Activated T-cell treated with anti-CD3 and anti-CD28 coated beads for 1 hour (primary cell): ENCODE measurements around the gene KCNJ18.
"Not testable (repeated sequence)": the region's sequence is repeated elsewhere in the genome, so short reads cannot be mapped to it uniquely, and the experiment has no call there.

Source experiments
- DNase-seq: peaks from one replicate; pipeline ENCODE4 v3.0.0-alpha.2; 2020; ENCODE audit warnings: low read depth

Gene KCNJ18

DNA sequence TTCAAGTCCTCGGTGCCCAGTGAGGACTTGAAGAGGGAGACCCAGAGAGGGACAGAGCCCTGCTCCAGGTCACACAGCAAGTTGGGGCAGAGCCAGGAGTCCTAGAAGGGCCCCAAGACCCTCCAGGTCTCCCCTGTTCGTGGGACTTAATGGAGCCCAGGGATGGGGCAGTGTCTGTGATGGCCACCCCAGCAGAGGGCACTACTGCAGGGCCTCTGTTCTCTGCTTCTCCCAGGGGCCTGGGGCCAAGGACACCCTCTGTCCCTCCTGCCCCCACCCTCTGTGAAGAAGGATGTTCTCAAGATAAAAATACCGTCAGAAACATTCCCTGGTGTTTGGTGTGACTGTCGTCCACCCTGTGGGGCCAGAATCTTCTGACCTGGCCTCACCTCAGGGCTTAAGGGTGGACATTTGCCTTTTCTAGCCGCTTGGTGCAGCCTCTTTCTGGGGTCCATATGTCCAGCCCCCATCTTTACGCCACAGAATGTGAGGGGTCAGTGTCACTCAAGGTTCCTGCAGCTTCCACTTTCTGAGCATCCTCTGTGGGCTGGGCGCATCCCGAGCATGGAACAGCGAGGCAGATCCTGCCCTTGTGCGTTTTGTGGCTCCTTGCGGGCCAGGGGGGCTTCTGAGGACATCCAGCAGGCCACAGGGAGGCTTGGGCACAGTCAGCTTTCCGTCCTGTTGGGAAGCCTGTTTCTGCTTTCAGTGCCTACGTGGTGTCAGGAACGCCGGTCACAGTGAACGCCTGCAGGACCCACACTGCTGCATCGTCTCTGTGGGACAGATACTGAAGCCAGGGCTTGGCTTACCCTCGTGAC, at the start of gene KCNJ18:
TSS of gene KCNJ18 (plus strand) at position 641 of the 821 bp plus-strand sequence. CDS start 10,264 bp downstream, outside the sequence.
- DNase-seq: not testable (repeated sequence)

DNA sequence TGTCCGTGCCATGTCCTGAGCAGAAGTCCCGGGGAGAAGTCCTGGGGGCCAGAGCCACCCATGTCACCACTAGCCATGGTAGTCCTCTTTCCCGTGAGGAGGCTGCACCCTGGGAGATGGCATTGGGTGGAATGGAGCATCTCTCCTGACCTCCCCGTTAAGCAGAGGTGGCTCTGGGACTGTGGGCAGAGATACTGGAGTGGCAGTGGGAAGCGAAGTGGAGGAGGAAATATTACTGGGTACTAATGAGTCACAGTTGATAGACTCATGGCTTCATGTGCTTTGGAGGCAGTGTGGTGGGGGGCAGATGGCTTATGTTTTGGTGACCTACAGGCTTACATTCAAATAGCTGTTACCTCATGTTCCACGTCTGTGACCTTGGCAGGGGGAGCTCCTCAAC, 44.2 kb upstream of the KCNJ18 start:
- not testable (repeated sequence) for DNase-seq

DNA sequence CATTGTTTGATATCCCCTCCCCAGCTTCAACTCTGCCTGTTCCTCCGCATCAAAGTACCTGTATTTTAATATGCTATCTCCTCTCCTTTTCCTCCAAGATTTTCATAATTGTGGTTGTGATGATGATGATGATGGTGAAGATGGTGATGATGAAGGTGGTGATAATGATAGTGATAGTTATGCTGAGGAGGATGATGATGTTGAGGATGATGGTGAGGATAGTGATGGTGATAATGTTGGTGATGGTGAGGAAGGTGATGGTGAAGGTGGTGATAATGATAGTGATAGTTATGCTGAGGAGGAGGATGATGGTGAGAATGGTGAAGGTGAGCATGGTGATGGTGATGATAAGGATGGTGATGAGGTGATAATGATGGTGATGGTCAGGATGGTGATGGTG, 42.3 kb upstream of the KCNJ18 start:
- not testable (repeated sequence) for DNase-seq

DNA sequence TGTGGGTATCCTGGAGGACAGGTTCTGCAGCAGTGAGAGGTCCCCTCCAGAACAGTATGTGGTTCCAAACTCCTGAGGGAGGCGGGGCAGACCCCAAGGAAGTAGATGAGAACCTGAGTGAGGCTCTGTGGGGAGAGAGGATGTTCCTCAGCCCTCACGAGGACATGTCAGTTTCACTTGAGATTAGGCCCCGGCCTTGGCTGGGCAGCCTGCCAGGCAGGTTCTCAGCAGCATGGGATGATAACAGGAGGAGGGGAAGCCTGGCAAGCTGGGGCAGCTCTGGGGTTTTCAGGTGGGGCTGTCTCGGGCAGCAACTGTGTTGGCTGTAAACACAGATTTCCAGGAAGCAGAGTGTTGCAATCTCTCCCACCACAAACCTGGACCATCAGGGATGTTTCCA, 40.3 kb upstream of the KCNJ18 start:
- DNase-seq: not testable (repeated sequence)

DNA sequence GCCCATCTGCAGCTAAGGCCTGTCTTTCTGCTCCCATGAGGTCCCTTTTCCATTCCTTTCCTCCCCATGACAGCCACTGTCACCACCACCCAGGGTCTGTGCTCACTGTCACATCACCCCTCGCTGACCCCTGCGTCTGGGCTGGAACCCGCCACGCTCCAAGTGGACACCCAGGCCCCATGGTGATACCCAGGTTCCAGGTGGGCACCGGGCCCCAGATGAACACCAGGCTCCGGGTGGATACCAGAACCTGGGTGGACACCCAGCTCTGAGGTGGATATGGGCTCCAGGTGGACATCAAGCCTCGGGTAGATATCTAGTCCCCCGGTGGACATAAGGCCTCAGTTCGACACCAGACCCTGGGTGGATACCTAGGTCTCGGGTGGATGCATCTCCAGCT, 39.1 kb upstream of the KCNJ18 start:
- DNase-seq: not testable (repeated sequence)

DNA sequence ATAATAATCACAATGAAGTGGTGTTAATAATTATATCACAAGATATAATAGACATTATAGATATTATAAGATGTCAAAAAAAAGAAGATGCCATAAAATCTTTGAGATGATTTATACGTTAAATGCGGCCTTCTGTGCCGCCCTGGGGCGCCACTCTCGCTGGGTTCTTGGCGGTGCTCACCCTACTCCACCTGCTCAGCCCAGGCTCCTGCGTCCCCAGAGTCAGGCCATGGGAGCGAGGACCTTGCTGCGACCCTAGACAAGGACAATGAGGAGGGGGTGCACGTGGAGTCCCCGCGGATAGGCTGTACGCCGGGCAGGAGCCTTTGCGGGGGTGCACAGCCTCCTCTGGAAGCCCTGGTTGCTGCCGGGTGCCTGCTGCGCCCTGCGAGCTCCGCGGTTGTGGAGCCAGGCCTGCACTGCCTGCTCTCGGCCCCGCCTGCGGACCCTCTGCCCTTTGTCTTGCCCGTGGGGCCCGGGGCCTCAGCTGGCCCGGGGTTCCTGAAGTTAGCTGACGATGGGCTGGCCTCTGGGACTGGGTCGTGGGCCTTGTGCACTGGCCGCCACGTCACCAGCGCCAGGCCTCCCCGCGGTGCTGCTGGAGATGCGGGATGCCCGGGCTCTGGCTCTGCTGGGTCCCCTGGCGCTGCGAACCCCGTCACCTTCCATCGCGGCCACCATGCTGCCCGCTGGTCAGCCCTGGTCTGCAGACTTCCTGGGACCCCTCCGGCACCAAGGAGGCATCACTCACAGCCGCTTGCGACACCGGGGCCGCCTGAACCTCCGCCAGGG, 35.6 kb upstream of the KCNJ18 start:
- DNase-seq: not testable (repeated sequence)

DNA sequence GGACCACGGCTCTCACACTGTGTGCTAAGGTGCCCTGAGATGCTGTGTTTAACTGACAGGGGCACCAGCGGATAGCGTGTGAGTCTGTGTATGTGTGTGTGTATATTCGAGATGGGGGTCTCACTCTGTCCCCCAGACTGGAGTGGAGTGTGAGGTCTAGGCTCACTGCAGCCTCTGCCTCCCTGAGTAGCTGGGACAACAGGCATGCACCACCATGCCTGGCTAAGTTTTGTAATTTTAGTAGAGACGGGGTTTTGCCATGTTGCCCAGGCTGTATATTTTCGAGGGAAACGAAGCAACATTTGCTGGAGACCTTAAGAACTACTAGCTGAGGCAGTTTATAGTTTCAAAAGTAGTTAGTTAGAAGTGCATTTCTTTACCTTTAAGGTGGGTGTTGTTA, 32.7 kb upstream of the KCNJ18 start:
- not testable (repeated sequence) for DNase-seq

DNA sequence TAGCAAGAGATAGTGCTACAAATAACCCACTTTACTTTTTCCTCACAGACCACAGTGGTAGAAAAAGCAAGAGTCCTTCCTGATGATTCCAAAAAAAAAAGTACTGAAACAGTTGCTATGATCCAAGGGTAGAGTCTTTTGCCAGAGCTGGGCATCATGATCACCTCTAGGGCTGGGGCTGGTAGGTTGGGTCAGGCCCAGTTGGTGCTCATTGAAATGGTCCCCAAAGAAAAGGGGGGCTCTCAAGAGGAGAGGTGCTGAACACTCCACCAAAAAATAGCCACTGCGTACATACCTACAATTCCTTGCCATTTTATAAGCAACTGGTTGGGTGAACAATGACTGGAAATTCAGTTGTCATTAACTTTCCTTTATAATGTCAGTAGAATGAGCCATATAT, 30.9 kb upstream of the KCNJ18 start:
- not testable (repeated sequence) for DNase-seq

DNA sequence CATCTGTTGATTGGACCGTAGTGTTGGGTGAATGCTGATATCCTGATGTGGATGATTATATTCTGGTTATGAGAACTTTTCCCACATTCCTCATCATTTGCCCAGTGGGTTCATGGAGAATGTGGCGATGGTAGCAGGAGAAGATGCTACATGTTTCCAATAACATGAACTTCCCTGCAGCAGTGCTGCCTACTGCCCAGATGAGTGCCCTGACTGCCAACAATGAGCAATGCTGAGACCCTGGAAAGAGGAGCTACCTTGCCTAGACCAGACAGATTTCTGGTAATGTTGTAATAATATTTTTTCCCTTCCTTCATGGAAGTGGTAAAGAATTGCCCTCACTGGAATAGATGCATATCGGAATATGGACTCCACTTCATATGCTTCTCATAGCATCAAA, 29.2 kb upstream of the KCNJ18 start:
- not testable (repeated sequence) for DNase-seq

DNA sequence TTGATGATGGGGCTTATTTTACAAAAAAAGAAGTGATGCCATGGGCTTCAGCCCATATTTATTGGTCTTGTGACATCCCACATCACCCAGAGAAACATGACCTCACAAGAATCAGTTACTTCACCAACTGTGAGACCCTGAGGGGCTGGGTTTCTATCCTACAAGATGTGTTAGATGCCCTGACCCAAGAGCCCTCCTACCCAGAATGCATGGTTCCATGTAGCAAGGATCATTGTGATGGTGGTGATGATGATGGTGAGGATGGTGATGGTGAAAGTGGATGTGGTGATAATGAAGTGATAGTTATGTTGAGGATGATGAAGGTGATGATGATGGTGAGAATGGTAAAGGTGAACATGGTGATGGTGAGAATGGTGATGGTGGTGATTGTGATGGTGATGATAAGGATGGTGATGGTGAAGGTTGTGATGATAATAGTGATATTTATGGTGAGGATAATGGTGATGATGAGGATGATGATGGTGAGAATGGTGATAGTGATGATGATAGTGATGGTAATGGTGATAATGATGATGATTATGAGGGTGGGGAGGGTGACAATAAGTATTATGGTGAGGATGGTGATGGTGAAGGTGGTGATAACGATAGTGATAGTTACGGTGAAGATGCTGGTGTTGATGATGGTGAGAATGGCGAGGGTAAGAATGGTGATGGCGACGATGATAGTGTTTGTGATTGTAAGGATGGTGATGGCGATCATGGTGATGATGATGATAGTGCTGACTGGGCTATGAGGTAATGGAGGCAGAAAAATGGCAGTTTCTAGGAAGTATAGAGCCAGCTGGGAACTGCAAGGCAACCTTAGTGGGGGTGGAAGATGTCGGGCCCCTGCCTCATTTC, 28.5 kb upstream of the KCNJ18 start:
- not testable (repeated sequence) for DNase-seq

DNA sequence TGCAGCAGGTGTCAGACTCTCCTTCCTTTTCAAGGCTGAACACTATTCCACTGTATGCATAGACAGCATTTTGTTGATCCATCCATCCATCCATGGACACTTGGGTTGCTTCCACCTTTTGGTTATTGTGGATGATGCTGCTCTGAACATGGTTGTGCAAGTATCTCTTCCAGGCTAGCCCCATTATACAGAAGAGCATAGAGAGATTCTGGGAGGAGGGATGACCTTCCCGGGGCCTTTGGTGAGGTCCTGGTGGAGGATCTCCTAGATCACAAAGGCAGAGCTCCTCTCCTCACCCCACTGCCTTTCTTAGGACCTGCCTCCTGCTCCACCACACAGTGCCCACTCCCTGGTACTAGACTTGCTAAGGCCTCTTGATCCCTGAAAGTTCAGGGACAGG, 27.2 kb upstream of the KCNJ18 start:
- not testable (repeated sequence) for DNase-seq

DNA sequence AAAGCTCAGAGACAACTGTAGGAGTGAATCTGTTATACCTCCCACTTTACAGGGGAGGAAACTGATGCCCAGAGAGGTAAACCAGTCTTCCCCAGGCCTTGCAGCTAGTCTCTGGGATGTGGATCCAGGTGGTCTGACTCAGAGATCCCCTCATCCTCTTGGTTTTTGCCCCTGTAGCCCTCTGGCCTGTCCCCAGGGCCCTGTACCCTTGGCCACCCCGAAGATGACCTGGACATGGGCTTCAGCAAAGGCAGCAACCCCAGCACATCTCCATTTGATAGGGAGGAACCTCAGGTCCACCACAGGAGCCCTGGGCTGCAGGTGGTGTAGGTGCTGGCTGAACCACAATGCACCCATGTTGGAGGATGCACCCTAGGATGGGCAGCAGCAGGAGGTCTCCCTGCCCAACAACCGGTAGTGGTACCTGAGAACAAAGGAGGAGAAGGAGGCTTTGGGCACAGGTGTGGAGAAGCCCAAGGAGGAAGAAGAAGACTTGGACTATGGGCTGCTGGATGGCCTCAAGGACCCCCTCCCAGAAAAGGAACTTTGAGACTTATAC, 26.3 kb upstream of the KCNJ18 start:
- DNase-seq: not testable (repeated sequence)

DNA sequence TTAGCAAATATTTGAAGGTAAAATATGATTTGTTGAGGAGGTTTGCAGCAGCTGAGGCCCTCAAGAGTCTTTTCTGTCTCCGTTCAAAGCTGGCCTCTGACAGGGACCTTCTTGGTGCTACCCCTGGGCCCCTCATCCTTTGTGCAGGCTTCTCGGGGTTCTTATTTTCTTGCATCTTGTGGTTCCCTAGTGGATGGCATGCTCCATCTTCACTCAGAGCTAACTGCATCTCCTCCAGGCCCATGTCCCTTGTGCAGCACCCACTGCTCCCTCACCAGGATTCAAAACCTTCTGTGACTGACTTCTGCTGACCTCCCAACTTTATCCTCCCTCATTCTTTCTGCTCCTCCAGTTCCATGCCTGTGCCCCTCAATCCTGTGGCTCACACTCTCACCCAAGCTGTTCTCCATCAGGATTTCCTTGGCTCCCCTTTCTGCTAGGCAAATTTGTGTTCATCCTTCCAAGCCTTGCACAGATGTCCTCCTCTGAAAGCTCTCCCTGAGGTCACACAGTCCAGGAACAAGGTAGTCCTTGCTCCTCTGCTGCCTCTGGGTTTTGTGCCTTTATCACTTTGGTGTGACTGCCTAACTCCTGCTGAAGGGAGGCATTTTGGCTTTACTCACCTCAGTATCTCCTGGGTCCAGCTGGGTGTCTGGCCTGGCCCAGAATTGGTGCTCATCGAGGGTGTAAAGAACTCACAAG, 25.5 kb upstream of the KCNJ18 start:
- DNase-seq: not testable (repeated sequence)

DNA sequence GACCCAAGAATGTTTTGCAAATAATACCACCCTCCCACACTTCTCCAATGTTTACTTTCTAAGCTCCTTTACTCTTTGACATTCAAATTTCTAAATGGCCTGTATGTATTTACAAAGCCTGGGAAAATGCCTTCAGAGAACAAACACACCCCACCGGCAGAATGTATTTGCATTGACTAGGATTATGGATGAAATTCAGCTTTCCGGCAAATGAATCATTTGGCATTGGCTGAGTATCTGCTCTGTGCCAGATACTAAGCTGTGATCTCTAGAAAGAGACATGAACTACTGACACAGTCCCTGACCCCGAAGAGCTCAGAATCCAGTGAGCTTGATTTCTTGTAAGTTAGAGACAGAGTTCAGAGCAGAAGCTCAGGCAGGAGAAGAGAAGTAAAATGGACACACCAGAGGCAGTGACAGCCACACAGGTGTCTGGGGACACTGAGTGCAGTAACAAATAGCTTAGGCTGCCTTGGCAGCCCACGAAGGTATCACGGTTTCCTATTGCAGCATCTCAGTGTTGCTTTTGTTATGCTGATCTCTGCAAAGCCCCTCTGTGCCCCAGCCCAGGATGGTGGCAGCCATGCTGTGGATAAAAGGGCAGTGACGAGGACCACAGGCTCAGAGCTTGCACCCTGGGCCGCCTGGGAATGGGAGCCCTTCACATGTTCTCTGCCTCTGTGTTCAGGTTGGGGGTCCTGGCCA, 24.8 kb upstream of the KCNJ18 start:
- not testable (repeated sequence) for DNase-seq

DNA sequence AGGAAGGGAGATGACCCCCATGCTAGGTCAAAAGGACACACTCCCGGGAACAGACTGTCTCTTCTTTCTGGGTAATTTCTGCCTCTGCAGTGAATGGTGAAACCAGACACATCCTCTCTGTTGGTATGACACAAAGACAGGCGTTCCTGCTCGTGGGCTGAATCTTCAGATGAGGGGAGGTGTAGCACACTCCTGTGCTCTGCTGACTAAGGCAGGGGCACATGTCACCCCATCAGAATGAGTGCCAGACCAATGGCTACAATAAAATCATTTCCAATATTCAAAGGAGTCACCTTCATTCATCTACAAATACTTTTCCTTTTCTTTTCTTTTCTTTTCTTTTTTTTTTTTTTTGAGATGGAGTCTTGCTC, 24.2 kb upstream of the KCNJ18 start:
- not testable (repeated sequence) for DNase-seq

DNA sequence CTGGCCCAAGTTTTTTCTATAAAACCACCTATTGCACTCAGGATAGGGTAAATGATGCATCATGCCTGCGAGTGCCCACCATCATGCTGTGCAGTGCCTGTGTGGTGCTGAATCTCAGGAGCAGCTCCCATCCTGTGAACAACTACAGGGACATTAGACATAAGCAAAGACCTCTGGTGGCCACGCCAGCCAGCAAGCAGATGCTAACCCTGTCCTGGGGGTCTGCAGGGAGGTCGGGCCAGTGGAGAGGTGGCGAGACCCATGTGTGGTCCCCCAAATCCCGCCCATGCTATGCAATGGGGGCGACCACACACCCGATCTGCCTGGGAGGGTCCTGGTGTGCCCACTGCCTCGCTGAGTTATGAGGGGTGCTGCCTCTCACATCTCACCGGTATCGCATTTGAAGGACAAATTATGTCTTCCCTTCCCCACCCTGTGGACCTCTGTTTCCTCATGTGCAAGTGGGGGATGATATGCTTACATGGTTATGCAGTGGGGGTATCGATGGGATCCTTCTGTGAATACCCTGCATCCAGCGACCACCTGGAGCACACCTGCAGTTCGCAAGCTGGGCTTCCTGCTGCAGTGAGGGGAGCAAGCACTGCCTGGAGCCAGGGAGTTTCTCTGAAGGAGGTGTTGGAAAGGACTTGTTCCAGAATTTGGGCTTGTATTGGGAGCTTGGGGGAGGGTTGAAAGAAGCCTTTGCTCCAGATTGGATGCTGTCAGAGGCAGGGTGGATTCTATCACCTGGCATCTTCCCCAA, 23.4 kb upstream of the KCNJ18 start:
- not testable (repeated sequence) for DNase-seq

DNA sequence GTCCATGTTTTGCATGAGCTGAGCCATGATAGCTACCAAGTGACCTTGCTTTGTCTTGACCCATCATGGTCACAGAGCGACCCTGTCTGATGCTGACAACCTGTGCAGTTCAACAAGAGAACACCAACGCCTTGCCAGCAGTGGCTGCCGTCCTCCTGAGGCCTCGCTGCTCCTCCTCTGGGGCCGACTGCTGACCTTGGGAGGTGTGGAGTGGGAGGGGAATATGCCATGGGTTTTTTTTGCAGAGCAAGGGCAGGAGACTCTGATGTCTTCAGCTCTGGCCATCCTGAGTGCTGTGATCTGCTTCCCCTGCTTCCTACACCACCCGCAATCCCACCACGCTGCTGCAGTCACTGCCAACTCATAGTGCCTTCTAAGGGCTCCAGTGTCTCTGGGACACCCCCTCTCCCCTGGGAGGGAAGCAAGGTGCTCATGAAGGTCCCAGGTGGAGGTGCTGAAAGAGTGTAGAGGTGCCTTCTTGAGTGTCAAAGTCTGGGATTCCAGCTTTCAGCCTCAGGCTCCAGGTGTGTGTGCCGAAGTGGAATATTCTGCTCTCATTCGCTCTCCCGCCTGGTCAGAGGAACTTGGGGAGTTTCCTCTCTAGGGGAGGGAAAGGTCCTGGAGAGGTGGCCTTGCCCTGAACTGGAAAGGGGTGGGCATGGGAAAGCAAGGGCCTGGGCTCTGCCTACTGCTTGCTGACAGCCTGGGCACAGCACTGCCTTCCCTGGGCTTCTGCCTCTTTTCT, 22.5 kb upstream of the KCNJ18 start:
- not testable (repeated sequence) for DNase-seq

DNA sequence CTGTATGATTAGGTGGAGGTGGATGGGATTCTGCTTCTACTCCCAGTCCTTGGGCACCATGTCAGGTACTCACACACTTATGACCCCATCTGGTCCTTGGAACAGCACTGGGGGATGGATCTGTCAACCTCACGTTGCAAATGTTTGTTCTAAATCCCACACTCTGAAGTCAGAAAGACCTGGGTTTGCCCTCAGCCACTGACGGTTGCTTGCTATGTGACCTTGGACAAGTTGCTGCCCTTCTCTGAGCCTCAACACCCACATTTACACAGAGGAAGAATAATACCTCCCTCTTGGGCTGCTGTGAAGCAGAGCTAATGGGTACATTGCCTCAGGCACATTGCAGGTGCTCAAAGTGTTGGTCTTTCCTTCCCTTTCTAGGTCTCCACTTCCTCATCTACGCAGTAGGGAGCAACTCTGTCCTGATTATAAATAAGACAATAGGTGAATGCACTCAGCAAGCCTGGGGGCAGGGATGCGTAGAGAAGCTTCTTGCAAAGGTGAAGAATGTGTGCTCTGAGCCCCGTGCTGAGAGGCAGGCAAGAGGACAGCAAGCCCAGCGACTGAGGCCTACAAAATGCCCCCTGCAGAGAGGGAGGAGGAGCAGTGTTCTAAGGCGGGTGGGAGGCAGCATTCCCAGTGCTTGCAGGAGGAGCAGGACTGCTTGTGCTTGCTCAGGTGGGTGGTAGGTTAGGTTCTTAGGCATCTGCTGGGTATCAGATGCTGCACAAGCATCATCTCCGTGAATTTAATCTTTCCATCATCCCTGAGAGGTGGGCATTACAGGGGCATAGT, 21.8 kb upstream of the KCNJ18 start:
- not testable (repeated sequence) for DNase-seq
